HCT116 (cell line): ENCODE results near the gene RHBDD3.

ENCODE experiments used
- EZH2 ChIP-seq: fragments of 200-600 bp; sonication (generic); IDR thresholded peaks from 2 replicates; pipeline ENCODE4 v1.6.1; 2017; ENCODE audit warnings: antibody characterized with exemption, mixed run types
- FOSL1 ChIP-seq: IDR thresholded peaks from 2 replicates; pipeline ENCODE4 v1.6.1; 2012; ENCODE audit warnings: low read depth
- TF ChIP-seq, protein P1 (sequence below): IDR thresholded peaks from 2 replicates; pipeline ENCODE4 v1.6.1; 2011; ENCODE audit warnings: mild to moderate bottlenecking, low read length, moderate library complexity; ENCODE audit not compliant: insufficient replicate concordance; ENCODE audit errors: extremely low read depth
- TF ChIP-seq, protein P2 (sequence below), 3 experiments: fragments of 200-600 bp in 1 of 3; sonication (generic) in 1 of 3; IDR thresholded peaks in 2 of 3; conservative IDR thresholded peaks in 1 of 3; 2 replicates each; pipeline ENCODE4 v1.5.1; 2012 to 2017; ENCODE audit warnings: low read depth in 2 of 3, low read length in 2 of 3, antibody characterized with exemption in 1 of 3, borderline replicate concordance in 1 of 3, control low read depth in 1 of 3, mild to moderate bottlenecking in 1 of 3, mixed read lengths in 1 of 3, mixed run types in 1 of 3, moderate library complexity in 1 of 3; ENCODE audit not compliant: insufficient read depth in 1 of 3

DNA sequence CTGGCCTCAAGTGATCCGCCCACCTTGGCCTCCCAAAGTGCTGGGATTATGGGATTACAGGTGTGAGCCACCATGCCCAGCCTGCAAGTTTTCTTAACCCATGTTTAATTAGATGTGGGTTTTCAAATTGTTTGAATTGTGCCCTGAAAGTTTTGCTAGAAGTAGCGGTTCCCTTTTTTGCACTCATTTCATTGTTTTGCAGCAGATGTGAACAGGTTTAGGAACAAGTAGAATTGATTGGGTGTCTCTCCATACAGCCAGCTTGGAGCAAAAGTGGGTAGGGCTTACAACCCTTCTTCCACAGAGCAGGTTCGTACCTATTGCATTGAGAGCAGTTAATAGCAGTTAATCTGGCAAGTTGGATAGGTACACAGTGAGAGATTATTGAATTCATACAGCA, 16.4 kb upstream of the RHBDD3 start:
- TF ChIP-seq EZH2 (no peak), FOSL1 (no peak)
- TF ChIP-seq, protein P1, sequence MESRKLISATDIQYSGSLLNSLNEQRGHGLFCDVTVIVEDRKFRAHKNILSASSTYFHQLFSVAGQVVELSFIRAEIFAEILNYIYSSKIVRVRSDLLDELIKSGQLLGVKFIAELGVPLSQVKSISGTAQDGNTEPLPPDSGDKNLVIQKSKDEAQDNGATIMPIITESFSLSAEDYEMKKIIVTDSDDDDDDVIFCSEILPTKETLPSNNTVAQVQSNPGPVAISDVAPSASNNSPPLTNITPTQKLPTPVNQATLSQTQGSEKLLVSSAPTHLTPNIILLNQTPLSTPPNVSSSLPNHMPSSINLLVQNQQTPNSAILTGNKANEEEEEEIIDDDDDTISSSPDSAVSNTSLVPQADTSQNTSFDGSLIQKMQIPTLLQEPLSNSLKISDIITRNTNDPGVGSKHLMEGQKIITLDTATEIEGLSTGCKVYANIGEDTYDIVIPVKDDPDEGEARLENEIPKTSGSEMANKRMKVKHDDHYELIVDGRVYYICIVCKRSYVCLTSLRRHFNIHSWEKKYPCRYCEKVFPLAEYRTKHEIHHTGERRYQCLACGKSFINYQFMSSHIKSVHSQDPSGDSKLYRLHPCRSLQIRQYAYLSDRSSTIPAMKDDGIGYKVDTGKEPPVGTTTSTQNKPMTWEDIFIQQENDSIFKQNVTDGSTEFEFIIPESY, result no peak
- TF ChIP-seq, protein P2, sequence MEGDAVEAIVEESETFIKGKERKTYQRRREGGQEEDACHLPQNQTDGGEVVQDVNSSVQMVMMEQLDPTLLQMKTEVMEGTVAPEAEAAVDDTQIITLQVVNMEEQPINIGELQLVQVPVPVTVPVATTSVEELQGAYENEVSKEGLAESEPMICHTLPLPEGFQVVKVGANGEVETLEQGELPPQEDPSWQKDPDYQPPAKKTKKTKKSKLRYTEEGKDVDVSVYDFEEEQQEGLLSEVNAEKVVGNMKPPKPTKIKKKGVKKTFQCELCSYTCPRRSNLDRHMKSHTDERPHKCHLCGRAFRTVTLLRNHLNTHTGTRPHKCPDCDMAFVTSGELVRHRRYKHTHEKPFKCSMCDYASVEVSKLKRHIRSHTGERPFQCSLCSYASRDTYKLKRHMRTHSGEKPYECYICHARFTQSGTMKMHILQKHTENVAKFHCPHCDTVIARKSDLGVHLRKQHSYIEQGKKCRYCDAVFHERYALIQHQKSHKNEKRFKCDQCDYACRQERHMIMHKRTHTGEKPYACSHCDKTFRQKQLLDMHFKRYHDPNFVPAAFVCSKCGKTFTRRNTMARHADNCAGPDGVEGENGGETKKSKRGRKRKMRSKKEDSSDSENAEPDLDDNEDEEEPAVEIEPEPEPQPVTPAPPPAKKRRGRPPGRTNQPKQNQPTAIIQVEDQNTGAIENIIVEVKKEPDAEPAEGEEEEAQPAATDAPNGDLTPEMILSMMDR (IDR thresholded peaks at IDR 0.05 in 2 of 3, conservative IDR thresholded peaks at IDR 0.05 in 1 of 3; ENCODE audit: borderline replicate concordance in 1 of 3, insufficient read depth in 1 of 3, low read depth in 2 of 3, low read length in 2 of 3), result no peak
